GM12891 (cell line): ENCODE data around the gene NACC2.

Source experiments
- PAX5 ChIP-seq: IDR thresholded peaks from 2 replicates; pipeline ENCODE4 v1.6.1; 2011; ENCODE audit warnings: low read length, moderate library complexity, mild to moderate bottlenecking; ENCODE audit not compliant: insufficient read depth, severe bottlenecking
- POLR2A ChIP-seq: IDR thresholded peaks from 2 replicates; pipeline ENCODE4 v1.6.1; 2011; ENCODE audit warnings: low read depth, low read length, control low read depth
- POLR2AphosphoS5 ChIP-seq: IDR thresholded peaks from 2 replicates; pipeline ENCODE4 v1.6.1; 2011; ENCODE audit warnings: low read depth, low read length, control low read depth
- TAF1 ChIP-seq: IDR thresholded peaks from 2 replicates; pipeline ENCODE4 v1.6.1; 2011; ENCODE audit warnings: low read depth, low read length, control low read depth

- no peak for TF ChIP-seq POLR2A
- TF ChIP-seq TAF1 = no peak
- TF ChIP-seq POLR2AphosphoS5 = no peak
- no peak for TF ChIP-seq PAX5
Observed at GRCh38 chr9:136098844-136099243, 3.8 kb upstream of the NACC2 start.
